Measurements from ENCODE around the gene GALK2.
"Not testable (repeated sequence)": the region's sequence is repeated elsewhere in the genome, so short reads cannot be mapped to it uniquely, and the experiment has no call there.

Gene GALK2

DNA sequence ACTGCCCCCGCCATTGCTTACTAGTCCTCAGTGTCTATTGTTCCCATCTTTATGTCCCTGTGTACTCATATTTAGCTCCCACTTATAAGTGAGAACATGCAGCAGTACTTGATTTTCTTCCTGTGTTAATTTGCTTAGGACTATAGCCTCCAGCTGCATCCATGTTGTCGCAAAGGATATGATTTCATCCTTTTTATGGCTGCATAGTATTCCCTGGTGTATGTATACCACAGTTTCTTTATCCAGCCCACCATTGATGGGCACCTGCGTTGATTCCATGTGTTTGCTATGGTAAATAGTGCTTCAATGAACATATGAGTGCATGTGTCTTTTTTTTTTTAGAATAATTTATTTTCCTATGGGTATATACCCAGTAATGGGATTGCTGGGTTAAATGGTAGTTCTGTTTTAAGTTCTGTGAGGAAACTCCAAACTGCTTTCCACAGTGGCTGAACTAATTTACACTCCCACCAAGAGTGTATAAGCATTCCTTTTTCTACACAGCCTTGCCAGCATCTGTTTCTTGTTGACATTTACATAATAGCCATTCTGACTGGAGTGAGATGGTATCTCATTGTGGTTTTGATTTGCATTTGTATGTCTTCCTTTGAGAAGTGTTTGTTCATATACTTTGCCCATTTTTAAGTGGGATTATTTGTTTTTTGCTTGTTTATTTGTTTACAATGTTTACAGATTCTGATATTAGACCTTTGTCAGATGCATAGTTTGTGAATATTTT is 53.7 kb downstream of the GALK2 start:
- peak; percentile 15 for DNase-seq (ENCODE audit: low read depth)

DNA sequence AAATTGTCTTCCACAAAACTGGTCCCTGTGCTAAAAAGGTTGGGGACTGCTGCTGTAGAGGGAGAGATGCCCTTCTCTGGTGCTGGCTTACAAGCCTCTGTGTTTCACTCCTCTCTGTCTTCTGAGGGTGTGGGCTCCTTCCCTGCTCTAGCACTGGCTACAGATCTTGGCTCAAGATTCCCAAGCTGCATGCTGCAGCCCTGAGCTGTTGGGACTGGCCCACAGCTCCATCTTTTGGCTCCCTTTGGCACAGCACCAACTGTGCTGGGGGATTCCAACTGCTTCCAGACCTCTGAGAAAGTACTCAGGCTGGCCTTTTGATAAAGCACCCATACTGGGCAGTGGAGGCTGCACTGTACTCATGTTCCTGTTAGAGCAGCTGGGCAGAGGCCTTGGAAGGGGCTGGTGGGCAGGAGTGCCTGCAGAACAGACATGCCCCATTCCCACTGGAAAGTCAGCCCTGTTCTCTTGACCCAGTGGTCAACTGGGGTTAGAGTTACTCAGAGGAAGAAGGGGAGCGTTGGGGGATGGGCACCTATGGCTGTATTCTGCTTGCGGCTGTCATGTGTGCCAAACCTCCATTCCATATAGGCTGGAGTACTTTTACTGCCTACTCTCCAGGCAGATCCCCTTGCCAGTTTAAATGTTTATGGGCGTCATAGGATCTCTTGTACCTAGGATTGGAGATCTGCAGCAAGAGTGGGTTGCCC is 55.7 kb downstream of the GALK2 start:
- DNase-seq (ENCODE audit: low read depth), result peak; percentile 45

DNA sequence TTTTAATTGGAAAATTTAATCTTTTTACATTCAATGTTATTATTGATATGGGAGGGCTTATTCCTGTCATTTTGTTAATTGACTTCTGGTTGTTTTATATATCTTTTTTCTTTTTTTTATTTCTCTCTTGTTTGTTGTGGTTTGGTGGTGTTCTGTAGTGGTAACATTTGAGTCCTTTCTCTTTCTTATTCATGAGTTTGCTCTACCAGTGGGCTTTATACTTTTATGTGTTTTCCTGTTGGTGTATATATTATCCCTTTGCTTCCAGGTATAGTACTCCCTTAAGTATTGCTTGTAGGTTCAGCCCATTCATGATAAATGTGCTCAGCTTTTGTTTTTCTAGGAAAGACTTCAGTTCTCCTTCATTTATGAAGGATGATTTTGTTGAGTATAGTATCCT is 57.6 kb downstream of the GALK2 start:
- no peak for DNase-seq (ENCODE audit: low read depth)

DNA sequence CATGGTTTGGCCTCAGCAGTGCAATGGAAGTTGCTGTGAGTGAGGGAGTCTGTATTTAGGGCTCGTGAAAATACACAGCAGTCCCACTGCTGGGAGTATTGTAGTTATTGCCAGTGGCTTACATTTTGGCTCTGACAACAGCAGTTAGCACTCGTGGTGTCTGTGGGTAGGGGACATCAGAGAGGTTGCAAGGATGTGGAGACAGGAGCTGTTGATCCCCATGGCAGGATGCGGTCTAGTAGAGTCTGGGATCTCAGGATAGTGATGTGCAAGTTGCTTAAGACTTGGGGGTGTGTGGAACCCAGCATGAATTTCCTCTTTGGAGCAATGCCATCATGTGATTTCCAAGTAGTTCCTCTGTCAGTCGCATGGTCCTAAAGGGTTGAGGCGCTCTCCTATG is 59.9 kb downstream of the GALK2 start:
- DNase-seq (ENCODE audit: low read depth), result no peak

DNA sequence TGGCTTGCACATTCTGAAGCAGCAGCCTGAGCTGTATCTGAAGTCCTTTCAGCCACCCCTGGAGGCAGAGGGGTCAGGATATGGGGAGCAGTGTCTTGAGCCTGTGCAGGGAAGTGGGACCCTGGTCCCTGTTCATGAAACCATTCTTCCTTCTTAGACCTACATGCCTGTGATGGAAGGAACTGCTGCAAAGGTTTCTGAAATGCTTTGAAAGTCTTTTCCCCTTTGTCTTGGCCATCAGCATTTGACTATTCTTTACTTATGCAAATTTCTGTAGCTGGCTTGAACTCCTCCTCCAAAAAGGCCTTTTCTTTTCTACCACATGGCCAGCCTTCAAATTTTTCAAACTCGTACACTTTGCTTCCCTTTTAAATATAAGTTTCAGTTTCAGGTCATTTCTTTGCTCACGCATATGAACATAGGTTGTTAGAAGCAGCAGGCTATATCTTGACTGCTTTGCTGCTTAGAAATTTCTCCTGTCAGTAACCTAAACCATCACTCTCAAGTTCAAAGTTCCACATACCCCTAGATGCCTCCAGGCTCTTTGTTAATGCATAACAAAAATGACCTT is 62.3 kb downstream of the GALK2 start:
- DNase-seq (ENCODE audit: low read depth), result no peak

DNA sequence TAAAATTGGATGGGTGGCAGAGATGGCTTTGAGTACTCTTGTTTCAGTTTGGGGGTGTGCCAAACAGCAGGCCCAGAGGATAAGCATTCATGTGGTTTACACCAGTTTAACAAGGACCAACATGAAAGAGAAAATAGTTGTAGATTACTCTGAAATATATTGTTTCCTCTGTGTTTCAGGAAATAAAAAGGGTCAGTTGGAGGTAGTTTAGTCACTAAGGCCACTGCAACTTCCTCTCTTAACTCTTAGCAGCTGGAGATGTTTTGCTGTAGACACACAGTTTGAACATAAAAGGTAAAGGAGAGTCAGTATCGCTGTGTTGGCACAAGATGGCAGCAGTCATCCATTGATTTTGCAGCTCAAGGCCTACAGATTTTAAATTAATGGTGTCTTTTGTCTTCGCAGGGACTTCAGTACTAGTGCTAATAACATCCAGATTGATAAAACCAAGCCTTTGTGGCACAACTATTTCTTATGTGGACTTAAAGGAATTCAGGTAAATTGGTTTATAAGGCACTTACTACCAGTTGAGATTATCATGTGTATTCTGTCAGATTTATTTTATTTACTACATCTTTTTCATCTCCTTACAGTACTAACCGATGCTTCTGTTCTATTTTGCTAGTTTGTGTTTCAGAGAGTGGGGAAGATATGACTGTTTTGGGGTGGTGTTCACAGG is 65.5 kb downstream of the GALK2 start:
- DNase-seq (ENCODE audit: low read depth), result peak; percentile 75

DNA sequence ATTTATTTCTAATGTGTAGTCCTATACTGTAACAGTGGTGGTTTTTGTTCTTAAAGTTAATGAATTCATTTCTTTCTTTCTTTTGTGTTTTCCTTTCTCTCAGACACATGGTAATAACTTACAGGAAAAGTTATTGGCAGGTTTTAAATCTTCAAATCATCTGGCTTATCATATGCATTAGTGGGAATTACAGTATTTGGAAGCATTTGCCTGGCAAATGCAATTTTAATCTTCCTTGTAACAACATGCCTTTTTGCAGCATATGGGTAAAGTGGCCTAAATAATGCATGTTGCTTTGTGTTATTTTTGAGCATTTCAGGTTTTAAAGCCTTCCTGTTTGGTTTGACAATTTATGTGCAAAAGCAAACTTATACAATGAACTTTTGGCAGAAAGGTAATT is 66.8 kb downstream of the GALK2 start:
- DNase-seq (ENCODE audit: low read depth), result no peak

DNA sequence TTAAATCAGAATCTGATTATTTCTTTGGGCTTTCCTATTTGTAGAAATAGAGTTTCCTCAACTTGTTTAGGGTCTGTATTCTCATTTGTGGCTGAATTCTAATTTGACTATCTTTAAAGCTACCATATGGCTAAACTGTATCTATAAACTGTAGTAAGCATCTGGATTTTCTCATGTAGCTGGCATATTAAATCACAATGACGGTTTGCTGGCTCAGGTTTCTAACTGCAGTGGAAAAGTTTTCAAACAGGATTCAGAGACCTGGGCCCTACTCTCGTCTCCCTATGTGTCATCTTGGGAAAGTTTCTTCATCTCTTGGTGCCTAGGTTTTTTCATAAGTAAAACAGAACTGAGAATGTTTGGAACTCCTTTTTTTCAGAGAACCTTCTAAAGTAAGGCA is 68.3 kb downstream of the GALK2 start:
- DNase-seq (ENCODE audit: low read depth), result no peak

DNA sequence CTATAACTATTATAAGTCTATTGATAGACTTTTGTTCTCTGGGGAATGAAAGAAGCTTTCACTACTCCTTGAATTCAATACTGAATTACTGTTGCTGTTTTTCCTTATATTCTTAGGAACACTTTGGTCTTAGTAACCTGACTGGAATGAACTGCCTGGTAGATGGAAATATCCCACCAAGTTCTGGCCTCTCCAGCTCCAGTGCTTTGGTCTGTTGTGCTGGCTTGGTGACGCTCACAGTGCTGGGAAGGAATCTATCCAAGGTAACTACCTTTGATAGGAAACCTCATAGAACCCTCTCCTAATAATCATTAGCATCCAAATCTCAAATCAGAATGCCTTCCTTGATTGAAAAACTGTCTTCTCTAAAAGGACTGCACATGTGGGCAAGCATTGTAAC is 69.1 kb downstream of the GALK2 start:
- DNase-seq (ENCODE audit: low read depth), result no peak

DNA sequence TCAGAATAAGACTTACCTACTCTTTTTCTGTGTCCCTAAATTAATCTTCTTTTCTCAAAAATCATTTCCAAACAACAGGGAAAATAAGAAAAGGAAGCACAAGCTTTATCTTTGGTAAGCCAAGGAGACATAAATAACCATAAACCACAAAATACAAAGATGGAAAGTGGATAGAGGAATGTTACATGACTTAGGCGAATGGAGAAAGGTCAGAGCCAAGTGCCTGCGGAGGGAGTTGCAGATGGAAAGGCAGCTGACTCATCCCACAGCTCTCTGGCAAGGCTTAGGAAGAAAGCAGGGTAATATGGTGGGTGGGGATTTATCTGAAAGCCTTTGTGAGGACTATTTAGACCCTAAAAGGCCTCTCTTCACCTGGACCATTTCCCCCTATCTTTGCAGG is 72.8 kb downstream of the GALK2 start:
- DNase-seq (ENCODE audit: low read depth), result peak; percentile 77

DNA sequence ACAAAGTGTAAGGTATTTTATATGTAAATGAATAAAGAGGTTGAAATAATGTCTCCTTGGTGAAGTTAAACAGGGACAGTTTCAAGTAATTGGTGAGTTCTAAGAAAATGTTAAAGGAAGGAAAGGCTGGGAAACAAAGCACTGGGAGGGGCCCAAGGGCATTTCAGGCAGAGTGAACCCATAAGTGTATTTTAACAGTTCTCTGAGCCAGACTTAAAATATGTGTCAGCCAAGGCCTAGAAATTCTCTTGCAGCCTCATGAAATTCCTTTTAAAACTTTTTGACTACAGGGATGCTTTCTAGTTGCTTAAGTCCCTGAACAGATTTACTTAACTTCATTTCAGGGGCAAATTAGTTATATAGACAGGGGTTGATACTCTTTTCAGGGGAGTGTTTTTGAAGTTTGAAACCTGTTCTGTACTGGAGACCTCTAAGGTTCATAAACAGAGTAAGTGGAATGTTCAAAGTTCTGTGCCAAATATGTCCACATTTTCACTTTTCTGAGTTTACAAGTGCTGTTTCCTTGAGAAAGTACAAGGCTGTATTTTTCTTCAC is 77.6 kb downstream of the GALK2 start:
- DNase-seq (ENCODE audit: low read depth), result peak; percentile 42

DNA sequence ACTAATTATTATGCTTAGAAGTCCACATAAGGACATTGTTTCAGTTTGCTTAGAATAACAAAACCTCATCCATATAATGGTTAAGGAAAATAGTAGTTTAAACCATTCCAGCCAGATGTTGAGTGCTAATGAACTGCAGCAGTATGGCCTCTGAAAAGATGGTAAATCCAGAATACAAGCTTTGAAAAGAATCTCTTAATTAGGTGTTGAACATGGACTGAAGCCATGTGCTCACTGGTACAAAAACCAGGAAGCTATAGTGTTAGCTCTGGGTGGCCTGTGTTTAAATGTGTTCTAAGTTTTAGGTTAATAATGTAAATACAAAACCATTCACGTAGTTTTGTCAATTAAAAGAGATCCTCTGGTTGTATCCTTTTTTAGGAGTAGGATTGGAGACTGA is 78.2 kb downstream of the GALK2 start:
- no peak for DNase-seq (ENCODE audit: low read depth)

DNA sequence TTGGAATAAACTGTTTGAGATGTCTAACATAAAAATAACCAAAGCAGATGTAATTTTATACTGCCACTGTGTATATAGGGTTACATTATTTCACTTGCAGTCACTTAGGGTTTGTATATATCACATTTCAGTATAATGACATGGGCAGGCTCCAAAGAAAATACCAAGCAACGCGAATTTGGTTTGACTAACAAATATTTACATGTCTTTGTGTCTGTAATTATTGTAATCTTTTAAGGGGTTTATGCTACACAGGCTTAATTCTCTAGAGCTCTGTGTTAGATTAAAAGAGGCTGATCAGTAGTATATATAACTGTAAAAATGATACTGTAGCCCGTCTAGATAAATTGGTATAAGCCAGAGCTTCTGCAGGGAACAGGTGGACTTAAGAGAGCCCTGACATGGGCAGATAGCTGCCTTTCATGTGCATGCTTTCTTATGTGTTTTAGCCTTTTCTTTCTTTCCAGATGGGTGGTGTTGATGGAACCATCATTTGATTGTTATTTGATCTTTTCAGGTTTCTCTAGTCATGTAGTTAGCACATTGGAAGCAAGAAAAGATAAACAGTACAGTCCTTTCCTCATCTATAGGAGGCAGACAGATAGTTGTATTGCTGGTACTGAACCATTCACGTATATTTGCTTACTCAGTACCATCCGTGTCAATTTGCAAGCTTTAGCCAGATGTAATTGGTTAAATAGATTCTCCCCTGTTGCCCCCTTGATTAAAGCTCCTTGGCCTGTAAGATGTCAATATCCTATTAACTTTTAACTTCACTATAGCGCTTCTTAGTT is 86.1 kb downstream of the GALK2 start:
- no peak for DNase-seq (ENCODE audit: low read depth)

DNA sequence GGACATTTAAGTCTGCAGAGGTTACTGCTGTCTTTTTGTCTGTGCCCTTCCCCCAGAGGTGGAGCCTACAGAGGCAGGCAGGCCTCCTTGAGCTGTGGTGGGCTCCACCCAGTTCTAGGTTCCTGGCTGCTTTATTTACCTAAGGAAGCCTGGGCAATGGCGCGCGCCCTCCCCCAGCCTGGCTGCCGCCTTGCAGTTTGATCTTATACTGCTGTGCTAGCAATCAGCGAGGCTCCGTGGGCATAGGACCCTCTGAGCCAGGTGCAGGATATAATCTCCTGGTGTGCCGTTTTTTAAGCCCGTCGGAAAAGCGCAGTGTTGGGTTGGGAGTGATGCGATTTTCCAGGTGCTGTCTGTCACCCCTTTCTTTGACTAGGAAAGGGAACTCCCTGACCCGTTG is 95.1 kb downstream of the GALK2 start:
- not testable (repeated sequence) for DNase-seq (ENCODE audit: low read depth)

DNA sequence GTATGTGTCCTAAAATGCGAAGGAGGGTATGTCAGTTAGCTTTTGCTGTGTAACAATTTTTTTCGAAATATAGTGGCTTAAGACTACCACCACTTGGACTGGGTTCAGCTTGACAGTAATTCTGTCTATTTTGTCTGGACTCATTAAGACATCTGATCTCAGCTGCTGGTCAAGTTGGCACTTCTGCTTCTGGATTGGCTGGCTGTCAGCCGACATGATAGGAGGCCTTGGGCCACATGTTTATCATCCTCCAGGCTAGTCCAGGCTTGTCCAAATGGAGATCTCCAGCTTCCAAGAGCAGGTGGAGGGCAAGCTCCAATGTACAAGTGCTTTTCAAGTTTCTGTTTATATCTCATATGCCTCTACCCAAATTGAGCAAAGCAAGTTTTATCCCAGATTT is 95.9 kb downstream of the GALK2 start:
- DNase-seq (ENCODE audit: low read depth), result no peak

DNA sequence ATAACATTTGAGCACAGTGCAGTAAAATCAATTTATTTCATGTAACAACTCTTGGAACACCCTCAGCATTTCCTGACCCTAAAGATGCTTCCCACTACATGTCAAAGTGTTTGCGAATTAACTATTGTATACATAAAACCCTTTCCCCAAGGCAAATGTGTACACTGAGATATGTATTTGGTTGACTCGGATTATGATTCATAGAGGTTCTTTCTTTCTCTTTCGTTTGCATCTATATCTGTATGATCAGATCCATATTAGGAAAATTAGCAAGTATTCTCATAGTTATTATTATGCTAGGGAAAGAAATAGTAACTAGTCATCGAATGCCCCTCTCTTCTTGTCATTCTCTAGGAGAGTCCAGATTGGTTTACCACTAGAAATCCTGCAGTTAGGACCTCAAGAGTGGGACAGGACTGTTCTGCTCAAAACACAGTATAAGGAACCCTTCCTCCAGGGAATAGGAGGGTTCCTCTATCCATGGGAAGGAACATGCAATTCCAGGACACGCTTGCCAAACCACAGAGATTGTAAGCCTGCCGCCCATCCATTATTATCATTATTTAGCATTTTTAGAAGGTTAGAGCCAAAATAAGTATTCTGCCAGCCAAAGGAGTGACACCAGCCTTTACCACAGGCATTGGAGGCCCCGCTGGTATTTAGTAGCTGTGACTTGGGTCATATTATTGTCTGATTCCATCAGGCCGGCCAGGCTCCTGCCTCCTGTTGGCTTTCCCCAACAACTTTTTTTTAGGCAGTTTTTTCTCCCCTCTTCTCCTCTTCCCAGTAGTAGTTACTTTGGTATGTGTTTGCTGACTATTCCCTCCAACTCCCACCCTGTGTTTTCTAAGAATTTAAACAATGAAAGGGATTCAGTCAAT is 100.7 kb downstream of the GALK2 start:
- peak; percentile 44 for DNase-seq (ENCODE audit: low read depth)

DNA sequence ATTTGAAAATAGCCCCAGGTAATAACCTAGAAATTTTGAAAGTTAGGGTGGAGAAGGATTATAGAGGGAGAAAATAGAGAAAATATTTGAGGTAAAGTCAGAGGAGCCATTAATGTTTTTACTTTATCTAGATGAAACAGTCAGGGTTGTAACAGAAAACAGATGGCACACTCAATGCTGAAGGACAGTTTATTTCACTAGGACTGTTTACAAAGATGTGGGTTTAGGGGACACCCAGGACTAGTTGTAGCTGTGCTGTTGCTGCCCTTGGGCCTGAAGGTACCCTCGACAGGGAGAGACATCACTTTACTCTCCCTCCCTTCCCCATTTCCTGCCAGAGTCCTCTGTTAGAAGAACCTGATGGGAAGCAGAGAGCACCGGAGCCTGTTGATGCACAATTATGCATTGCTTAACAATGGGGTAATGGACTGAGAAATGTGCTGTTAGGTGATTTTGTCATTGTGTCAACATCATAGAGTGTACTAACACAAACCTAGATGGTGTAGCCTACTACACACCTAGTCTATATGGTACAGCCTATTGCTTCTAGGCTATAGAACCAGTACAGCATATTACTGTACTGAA is 103.8 kb downstream of the GALK2 start:
- no peak for DNase-seq (ENCODE audit: low read depth)

DNA sequence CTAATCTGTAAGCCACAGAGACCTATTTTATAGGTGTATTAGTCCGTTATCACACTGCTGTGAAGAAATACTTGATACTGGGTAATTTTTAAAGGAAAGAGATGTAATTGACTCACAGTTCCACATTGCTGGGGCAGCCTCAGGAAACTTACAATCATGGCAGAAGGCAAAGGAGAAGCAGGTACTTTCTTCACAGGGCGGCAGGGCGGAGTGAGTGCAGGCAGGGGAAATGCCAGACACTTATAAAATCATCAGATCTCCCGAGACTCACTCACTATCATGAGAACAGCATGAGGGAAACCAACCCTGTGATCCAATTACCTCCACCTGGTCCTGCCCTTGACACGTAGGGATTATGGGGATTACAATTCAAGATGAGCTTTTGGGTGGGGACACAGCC is 108.7 kb downstream of the GALK2 start:
- DNase-seq (ENCODE audit: low read depth), result no peak

DNA sequence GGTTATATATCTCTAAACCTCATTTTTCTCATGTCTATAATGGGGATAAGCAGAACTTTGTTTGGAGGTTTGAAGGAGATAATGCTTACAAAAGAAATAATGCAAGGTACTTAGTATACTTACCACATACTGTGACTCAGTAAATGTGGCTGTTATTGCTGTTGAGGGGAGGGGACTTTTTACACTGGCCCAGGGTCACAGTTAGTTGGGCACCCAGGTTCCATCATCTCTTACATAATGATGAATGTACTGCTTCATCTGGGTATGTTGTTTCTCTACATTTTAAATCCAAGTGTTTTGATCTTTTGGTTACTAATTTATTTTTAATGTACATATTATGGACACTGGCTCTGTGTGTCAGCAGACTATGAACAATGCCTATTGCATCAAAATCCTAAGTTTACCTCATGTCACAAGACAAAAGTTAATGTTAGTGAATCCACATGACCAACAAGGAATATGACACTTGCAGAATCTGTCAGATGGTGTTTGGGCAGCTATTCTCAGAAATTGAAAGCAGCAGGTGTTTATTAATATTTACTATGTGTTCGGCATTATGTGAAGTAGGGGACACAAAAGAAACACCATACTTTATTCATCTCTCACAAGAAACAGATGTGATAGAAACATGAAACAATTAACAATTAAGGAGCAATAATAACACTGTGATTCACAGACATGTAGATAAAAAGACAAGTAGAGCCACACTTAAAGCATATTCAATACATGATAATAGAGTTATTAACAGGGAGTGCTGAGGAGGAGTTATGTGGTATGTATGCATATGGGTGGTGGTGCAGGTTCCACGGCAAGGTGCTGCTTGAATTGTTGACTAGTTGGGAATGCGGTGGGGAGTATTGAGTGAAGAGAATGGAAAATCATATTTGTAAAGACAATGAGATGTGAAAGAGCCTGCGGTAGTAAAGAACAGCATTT is 109.7 kb downstream of the GALK2 start:
- no peak for DNase-seq (ENCODE audit: low read depth)
